HepG2 (cell line): ENCODE results near the gene HAUS5. TPM values are rescaled to one million over a fixed set of nuclear protein-coding genes. Genes with fewer than 3 reads are reported as not detected.

Experiments
- BRD4 ChIP-seq: sonication (generic); formaldehyde crosslinking; IDR thresholded peaks from 2 replicates; pipeline ENCODE4 v1.4.0; 2020; ENCODE audit warnings: missing genetic modification reagents
- ELF4 ChIP-seq: sonication (generic); formaldehyde crosslinking; IDR thresholded peaks from 2 replicates; pipeline ENCODE4 v1.5.0; 2020; ENCODE audit warnings: missing genetic modification reagents, mild to moderate bottlenecking, moderate library complexity, borderline replicate concordance
- GATAD1 ChIP-seq: IDR thresholded peaks from 2 replicates; pipeline ENCODE4 v1.6.1; 2016; ENCODE audit warnings: missing genetic modification reagents, missing compliant biosample characterization
- HINFP ChIP-seq: sonication (generic); formaldehyde crosslinking; IDR thresholded peaks from 2 replicates; pipeline ENCODE4 v1.4.0; 2020; ENCODE audit warnings: low read depth, mild to moderate bottlenecking, missing genetic modification reagents
- PHF20 ChIP-seq: sonication (generic); formaldehyde crosslinking; IDR thresholded peaks from 2 replicates; pipeline ENCODE4 v1.5.0; 2020; ENCODE audit warnings: mild to moderate bottlenecking, missing genetic modification reagents
- RFXANK ChIP-seq: IDR thresholded peaks from 2 replicates; pipeline ENCODE4 v1.6.1; 2016
- SALL2 ChIP-seq: sonication (generic); formaldehyde crosslinking; IDR thresholded peaks from 2 replicates; pipeline ENCODE4 v1.8.1; 2023; ENCODE audit warnings: mild to moderate bottlenecking, missing genetic modification reagents, inconsistent platforms
- SKI ChIP-seq: fragments of 450-650 bp; IDR thresholded peaks from one replicate; pipeline ENCODE4 v1.6.1; 2018; ENCODE audit warnings: mild to moderate bottlenecking; ENCODE audit not compliant: partially characterized antibody
- U2AF2 ChIP-seq: fragments of 200-400 bp; formaldehyde crosslinking; IDR thresholded peaks from 2 replicates; pipeline ENCODE4 v1.6.1; 2017; ENCODE audit warnings: low read depth, mild to moderate bottlenecking, low read length
- XRCC5 ChIP-seq: fragments of 200-400 bp; formaldehyde crosslinking; optimal IDR thresholded peaks from 2 replicates; pipeline ENCODE3; 2017; ENCODE audit warnings: mild to moderate bottlenecking, low read length
- ZFP82 ChIP-seq: sonication (generic); formaldehyde crosslinking; IDR thresholded peaks from 2 replicates; pipeline ENCODE4 v1.5.1; 2020; ENCODE audit warnings: mild to moderate bottlenecking, missing genetic modification reagents, borderline replicate concordance
- ZNF235 ChIP-seq: sonication (generic); formaldehyde crosslinking; IDR thresholded peaks from 2 replicates; pipeline ENCODE4 v1.8.1; 2023; ENCODE audit warnings: mild to moderate bottlenecking, missing genetic modification reagents, borderline replicate concordance
- ZNF331 ChIP-seq: sonication (generic); formaldehyde crosslinking; IDR thresholded peaks from 2 replicates; pipeline ENCODE4 v1.4.0; 2020; ENCODE audit warnings: missing genetic modification reagents
- ZNF543 ChIP-seq: sonication (generic); formaldehyde crosslinking; IDR thresholded peaks from 2 replicates; pipeline ENCODE4 v1.4.0; 2020; ENCODE audit warnings: mild to moderate bottlenecking, missing genetic modification reagents
- ZNF670 ChIP-seq: sonication (generic); formaldehyde crosslinking; IDR thresholded peaks from 2 replicates; pipeline ENCODE4 v1.8.0; 2022; ENCODE audit warnings: mild to moderate bottlenecking, missing genetic modification reagents, borderline replicate concordance
- ZNF878 ChIP-seq: sonication (generic); formaldehyde crosslinking; IDR thresholded peaks from 2 replicates; pipeline ENCODE4 v1.8.1; 2023; ENCODE audit warnings: mild to moderate bottlenecking, missing genetic modification reagents, moderate library complexity
- polyA plus RNA-seq, 8 experiments: library from polyadenylated mRNA; depleted of rRNA in 3 of 8; stranded (reverse) in 7 of 8; unstranded in 1 of 8; fragments of >200 nt; fragmentation: Illumina TruSeq in 4 of 8; extraction: Trizol in 4 of 8; gene quantifications; 2 replicates each; pipeline versions ENCODE4 v1.2.1 to v1.2.3, GENCODE V29; 2011 to 2016; ENCODE audit warnings: low read depth in 4 of 8, missing spikeins in 1 of 8, mixed read lengths in 1 of 8; ENCODE audit not compliant: insufficient read depth in 1 of 8
- total RNA-seq, 5 experiments: library from RNA; depleted of rRNA; stranded (reverse); fragments of >200 nt; fragmentation: Illumina TruSeq; extraction: Trizol; gene quantifications; 2 replicates each; pipeline ENCODE4 v1.2.3, GENCODE V29; 2016; ENCODE audit warnings: low read depth in 1 of 5
- TF ChIP-seq, protein P1 (sequence below): sonication (generic); formaldehyde crosslinking; IDR thresholded peaks from 2 replicates; pipeline ENCODE4 v1.5.0; 2020; ENCODE audit warnings: mild to moderate bottlenecking, missing genetic modification reagents, borderline replicate concordance
- TF ChIP-seq, protein P2 (sequence below): sonication (generic); formaldehyde crosslinking; IDR thresholded peaks from 2 replicates; pipeline ENCODE4 v1.4.0; 2020; ENCODE audit warnings: missing genetic modification reagents, borderline replicate concordance
- TF ChIP-seq, protein P3 (sequence below): sonication (generic); formaldehyde crosslinking; IDR thresholded peaks from 2 replicates; pipeline ENCODE4 v1.5.0; 2020; ENCODE audit warnings: missing genetic modification reagents

HAUS5 gene
- total and polyA plus RNA-seq, 2 of the 13 experiments (the other 11 are each of a cell fraction or from before 2014, with no cell fraction given), result 10.3 to 17.7 TPM

- TF ChIP-seq, protein P1, sequence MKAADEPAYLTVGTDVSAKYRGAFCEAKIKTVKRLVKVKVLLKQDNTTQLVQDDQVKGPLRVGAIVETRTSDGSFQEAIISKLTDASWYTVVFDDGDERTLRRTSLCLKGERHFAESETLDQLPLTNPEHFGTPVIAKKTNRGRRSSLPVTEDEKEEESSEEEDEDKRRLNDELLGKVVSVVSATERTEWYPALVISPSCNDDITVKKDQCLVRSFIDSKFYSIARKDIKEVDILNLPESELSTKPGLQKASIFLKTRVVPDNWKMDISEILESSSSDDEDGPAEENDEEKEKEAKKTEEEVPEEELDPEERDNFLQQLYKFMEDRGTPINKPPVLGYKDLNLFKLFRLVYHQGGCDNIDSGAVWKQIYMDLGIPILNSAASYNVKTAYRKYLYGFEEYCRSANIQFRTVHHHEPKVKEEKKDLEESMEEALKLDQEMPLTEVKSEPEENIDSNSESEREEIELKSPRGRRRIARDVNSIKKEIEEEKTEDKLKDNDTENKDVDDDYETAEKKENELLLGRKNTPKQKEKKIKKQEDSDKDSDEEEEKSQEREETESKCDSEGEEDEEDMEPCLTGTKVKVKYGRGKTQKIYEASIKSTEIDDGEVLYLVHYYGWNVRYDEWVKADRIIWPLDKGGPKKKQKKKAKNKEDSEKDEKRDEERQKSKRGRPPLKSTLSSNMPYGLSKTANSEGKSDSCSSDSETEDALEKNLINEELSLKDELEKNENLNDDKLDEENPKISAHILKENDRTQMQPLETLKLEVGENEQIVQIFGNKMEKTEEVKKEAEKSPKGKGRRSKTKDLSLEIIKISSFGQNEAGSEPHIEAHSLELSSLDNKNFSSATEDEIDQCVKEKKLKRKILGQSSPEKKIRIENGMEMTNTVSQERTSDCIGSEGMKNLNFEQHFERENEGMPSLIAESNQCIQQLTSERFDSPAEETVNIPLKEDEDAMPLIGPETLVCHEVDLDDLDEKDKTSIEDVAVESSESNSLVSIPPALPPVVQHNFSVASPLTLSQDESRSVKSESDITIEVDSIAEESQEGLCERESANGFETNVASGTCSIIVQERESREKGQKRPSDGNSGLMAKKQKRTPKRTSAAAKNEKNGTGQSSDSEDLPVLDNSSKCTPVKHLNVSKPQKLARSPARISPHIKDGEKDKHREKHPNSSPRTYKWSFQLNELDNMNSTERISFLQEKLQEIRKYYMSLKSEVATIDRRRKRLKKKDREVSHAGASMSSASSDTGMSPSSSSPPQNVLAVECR (CRISPR knock-in tag), result peak; percentile 80
- TF ChIP-seq ZNF543 (CRISPR knock-in tag) (no peak; the same call in 1 of the 2 replicates), GATAD1 (CRISPR knock-in tag) (peak; percentile 83), RFXANK (CRISPR knock-in tag) (no peak), ELF4 (CRISPR knock-in tag) (no peak), PHF20 (CRISPR knock-in tag) (peak; percentile 76), ZFP82 (CRISPR knock-in tag) (no peak), ZNF331 (CRISPR knock-in tag) (no peak), ZNF878 (CRISPR knock-in tag) (no peak), BRD4 (CRISPR knock-in tag) (no peak), HINFP (CRISPR knock-in tag) (no peak), SKI (no peak), XRCC5 (peak; percentile 70), SALL2 (CRISPR knock-in tag) (0 out of 2 replicates have a peak, but pooled peaks have one; percentile 43), ZNF670 (no peak), U2AF2 (no peak), ZNF235 (CRISPR knock-in tag) (no peak)
- TF ChIP-seq, protein P2, sequence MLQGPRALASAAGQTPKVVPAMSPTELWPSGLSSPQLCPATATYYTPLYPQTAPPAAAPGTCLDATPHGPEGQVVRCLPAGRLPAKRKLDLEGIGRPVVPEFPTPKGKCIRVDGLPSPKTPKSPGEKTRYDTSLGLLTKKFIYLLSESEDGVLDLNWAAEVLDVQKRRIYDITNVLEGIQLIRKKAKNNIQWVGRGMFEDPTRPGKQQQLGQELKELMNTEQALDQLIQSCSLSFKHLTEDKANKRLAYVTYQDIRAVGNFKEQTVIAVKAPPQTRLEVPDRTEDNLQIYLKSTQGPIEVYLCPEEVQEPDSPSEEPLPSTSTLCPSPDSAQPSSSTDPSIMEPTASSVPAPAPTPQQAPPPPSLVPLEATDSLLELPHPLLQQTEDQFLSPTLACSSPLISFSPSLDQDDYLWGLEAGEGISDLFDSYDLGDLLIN, result 0 out of 2 replicates have a peak, but pooled peaks have one; percentile 10
- TF ChIP-seq, protein P3, sequence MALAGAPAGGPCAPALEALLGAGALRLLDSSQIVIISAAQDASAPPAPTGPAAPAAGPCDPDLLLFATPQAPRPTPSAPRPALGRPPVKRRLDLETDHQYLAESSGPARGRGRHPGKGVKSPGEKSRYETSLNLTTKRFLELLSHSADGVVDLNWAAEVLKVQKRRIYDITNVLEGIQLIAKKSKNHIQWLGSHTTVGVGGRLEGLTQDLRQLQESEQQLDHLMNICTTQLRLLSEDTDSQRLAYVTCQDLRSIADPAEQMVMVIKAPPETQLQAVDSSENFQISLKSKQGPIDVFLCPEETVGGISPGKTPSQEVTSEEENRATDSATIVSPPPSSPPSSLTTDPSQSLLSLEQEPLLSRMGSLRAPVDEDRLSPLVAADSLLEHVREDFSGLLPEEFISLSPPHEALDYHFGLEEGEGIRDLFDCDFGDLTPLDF, result peak; percentile 26; the same call in 1 of the 2 replicates
Measured at GRCh38 chr19:35648017-35648961, 35.8 kb downstream of the HAUS5 start, which contains the start of gene COX6B1 (continued).
